Epithelial cell of esophagus (primary cell): Measurements from ENCODE around the gene ZNF282.

Experiments used
- DNase-seq: peaks from one replicate; pipeline ENCODE4 v3.0.0; 2010; ENCODE audit warnings: low read depth
- H3K4me3 ChIP-seq: 2 replicates; pipeline ENCODE4 v1.5.1; 2011; ENCODE audit warnings: mild to moderate bottlenecking, low read length, control low read depth
- TF ChIP-seq, protein P1 (sequence below): IDR thresholded peaks from 2 replicates; pipeline ENCODE4 v1.5.1; 2011; ENCODE audit warnings: low read depth, mild to moderate bottlenecking, low read length, control low read depth, inconsistent platforms; ENCODE audit not compliant: insufficient read depth; ENCODE audit errors: missing control alignments

Gene ZNF282

GRCh38 chr7:149194799-149195179, 557 bp upstream of the ZNF282 start:
- H3K4me3 ChIP-seq: peak overlapping the region; percentile 76
- peak; percentile 49 for DNase-seq
- TF ChIP-seq, protein P1, sequence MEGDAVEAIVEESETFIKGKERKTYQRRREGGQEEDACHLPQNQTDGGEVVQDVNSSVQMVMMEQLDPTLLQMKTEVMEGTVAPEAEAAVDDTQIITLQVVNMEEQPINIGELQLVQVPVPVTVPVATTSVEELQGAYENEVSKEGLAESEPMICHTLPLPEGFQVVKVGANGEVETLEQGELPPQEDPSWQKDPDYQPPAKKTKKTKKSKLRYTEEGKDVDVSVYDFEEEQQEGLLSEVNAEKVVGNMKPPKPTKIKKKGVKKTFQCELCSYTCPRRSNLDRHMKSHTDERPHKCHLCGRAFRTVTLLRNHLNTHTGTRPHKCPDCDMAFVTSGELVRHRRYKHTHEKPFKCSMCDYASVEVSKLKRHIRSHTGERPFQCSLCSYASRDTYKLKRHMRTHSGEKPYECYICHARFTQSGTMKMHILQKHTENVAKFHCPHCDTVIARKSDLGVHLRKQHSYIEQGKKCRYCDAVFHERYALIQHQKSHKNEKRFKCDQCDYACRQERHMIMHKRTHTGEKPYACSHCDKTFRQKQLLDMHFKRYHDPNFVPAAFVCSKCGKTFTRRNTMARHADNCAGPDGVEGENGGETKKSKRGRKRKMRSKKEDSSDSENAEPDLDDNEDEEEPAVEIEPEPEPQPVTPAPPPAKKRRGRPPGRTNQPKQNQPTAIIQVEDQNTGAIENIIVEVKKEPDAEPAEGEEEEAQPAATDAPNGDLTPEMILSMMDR: no peak

GRCh38 chr7:149196151-149196704, 882 bp downstream of the ZNF282 start:
- DNase-seq: peak; percentile 15
- peak overlapping the region; percentile 84 for H3K4me3 ChIP-seq
- TF ChIP-seq, protein P1: no peak

GRCh38 chr7:149196705-149197171, 1.4 kb downstream of the ZNF282 start:
- TF ChIP-seq, protein P1: no peak
- peak overlapping the region; percentile 84 for H3K4me3 ChIP-seq
- peak; percentile 53 for DNase-seq

DNA sequence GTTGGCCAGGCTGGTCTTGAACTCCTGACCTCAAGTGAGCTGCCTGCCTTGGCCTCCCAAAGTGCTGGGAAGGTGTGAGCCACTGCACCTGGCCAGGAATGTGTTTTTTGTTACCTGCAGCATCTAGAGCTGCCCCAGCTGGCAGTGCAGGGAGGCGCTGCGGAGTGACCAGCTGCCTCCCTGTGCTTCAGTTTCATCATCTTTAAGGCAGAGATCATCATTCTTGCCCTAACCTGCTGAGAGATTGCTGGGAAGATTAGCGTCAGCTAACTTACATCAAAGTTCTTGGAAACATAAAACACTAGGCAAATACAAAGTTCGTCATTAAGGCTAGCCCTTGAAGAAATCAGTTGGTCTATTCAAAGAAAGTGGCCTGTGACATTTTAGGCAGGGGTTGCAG, 2.3 kb downstream of the ZNF282 start:
- peak; percentile 82 for DNase-seq
- no peak overlapping the region for H3K4me3 ChIP-seq
- TF ChIP-seq, protein P1: no peak

GRCh38 chr7:149198161-149198816, 2.9 kb downstream of the ZNF282 start:
- no peak overlapping the region for H3K4me3 ChIP-seq
- TF ChIP-seq, protein P1: no peak
- no peak for DNase-seq

DNA sequence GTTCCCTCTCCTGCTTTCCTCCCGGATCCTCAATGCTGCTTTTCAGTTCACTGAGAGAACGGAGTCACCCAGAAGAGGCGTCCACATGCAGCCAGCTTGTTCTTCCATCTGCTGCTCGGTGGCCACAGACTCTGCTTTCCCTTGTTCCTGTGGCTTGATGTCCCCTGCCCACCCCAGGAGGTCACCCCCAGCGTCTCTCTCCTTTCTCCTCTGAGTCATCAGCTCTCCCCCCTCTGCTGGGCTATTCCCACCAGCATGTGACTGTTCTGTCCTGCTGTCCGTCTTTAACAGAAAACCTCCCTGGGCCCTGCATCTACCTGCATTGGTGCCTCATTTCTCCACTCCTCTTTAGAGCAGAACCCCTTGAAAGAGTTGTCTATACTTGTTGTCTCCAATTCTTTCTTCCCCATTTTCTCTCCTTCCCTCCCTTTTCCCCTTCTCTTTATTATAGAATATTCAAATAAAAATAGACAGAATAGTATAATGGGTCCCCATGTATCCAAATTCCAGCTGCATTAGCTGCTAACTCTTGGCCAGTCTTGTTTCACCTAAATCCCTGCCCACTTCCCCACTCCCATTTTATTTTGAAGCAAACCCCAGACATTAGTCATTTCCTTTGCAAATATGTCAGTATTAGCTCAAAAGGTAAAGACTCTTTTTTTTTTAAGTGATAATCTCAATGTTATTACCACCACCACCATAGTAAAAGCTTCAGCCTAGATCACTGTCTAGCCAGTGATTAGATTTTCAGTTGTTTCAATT, 4.1 kb downstream of the ZNF282 start:
- TF ChIP-seq, protein P1: no peak
- H3K4me3 ChIP-seq: no peak overlapping the region
- DNase-seq: peak; percentile 40

- H3K4me3 ChIP-seq: no peak overlapping the region
- TF ChIP-seq, protein P1: no peak
- DNase-seq: peak; percentile 27
These were observed 7.5 kb downstream of the ZNF282 start for GRCh38 chr7:149202831-149203231.
